Smooth muscle cell of the pulmonary artery (primary cell): ENCODE results near the gene ZDHHC18. TPM values are rescaled to one million over a fixed set of nuclear protein-coding genes. Genes with fewer than 3 reads are reported as not detected.

ENCODE experiments used
- total RNA-seq: library from RNA; depleted of rRNA; stranded (reverse); fragments of >200 nt; gene quantifications from 2 replicates; pipeline ENCODE4 v1.2.3, GENCODE V29; 2014

Gene ZDHHC18
- total RNA-seq, result 7.9 and 13.1 TPM in 2 replicates

DNA sequence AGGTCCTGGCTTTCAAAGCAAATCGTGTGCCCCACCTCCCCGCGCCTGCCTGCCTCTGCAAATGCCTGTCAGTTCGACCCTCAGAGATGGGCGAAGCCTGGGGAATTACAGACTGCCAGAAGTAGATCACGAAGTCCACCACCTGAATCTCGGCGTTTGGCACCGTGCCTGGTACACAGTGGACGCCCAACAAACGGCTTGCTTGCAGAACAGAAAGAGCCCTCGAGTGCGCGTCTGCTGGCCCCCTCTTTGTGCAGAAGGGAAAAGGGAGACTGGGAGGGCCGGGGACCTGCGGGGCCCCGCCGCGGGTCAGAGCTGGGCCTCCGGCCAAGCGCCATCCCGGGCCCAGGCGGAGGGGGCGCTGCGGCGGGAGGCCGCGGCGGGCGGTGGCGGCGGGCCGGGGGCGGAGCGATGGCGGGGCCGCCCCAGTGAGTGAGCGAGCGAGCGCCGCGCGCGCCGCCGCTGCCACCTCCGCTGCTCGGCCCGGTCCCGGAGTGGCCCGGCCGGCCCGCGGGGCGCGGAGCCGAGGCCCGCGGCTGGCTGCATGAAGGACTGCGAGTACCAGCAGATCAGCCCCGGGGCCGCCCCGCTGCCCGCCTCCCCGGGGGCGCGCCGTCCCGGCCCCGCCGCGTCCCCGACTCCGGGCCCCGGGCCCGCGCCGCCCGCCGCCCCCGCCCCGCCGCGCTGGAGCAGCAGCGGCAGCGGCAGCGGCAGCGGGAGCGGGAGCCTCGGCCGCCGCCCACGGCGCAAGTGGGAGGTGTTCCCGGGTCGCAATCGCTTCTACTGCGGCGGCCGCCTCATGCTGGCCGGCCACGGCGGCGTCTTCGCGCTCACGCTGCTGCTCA, at the start of gene ZDHHC18:
Gene ZDHHC18 (plus strand): TSS at position 428 of the 845 bp plus-strand sequence. CDS start 117 bp downstream, at position 545.

DNA sequence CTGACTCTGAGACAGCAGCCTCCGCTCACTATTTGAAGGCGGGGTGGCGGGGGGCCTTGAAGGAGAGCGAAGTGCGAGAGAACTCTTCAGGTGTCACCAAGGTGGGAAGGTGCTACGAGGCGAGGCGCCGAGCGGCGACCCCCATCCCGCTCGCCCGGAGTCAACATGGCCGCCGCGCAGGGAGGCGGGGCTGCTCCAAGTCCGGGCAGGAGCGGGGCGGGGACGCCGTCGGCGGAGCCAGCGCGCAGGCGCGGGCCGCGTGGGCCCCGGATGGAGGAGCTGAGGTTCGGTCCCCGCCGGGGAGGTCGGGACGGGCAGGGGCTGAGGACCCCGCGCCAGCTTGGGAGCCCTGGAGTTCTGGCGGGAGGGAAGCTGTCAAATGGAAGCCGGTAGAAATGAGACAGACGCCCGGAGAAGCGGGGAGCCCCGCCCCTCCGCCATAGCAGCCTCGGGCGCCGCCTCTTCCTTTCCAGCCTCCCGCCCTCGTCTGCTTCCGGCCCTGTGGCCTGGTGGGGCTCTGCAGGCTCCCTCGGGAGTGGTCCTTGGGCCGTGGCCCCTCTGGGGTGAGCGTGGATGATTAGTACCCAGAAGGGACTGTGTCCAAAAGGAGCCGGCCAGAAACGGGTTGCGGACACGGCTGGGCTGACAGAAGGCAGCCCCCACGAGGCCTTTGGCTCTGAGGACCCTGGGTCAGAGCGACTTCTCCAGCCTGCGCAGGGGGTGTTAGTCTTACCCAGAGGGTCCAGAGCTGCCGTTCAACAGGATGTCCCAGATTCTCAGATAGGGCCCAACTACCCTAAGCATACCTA, 38.6 kb upstream of the ZDHHC18 start, which contains the start of gene PIGV:
Gene PIGV (plus strand): TSS at position 245 of the 809 bp plus-strand sequence. CDS start 2,866 bp downstream, outside the sequence.

GRCh38 chr1:26862781-26863684, 36.5 kb downstream of the ZDHHC18 start, which contains the start of gene SFN:
Gene SFN, plus strand, starts transcription at chr1:26863149. Its CDS starts 64 bp downstream, at chr1:26863213.

GRCh38 chr1:26889551-26890466, 63.3 kb downstream of the ZDHHC18 start, which contains the start of gene GPN2:
Gene GPN2, minus strand, starts transcription at chr1:26890283. Its CDS starts 187 bp downstream, at chr1:26890096.

GRCh38 chr1:26900001-26900814, 73.7 kb downstream of the ZDHHC18 start, which contains the start of gene GPATCH3:
Gene GPATCH3, minus strand, starts transcription at chr1:26900467. Its CDS starts 25 bp downstream, at chr1:26900442.

Other genes with a start within 250 kb of the ZDHHC18 start
- gene ARID1A, start 130.7 kb upstream of the ZDHHC18 start, total RNA-seq, result 29.0 and 31.2 TPM in 2 replicates
- gene PIGV, start 38.7 kb upstream of the ZDHHC18 start, total RNA-seq, result 14.5 and 22.2 TPM in 2 replicates
- 0.20 and 1.2 TPM in 2 replicates for gene SFN, start 36.5 kb downstream of the ZDHHC18 start, total RNA-seq
- gene GPN2, start 63.6 kb downstream of the ZDHHC18 start, total RNA-seq, result 14.3 and 15.6 TPM in 2 replicates
- 7.6 and 8.5 TPM in 2 replicates for gene GPATCH3, start 73.8 kb downstream of the ZDHHC18 start, total RNA-seq
- gene NR0B2, start 87.3 kb downstream of the ZDHHC18 start, total RNA-seq, result not detected in 2 replicates
- 19.7 and 23.6 TPM in 2 replicates for gene NUDC, start 95.1 kb downstream of the ZDHHC18 start, total RNA-seq
- gene KDF1, start 133.8 kb downstream of the ZDHHC18 start, total RNA-seq, result not detected in 2 replicates
- 13.0 and 15.4 TPM in 2 replicates for gene TRNP1, start 167.0 kb downstream of the ZDHHC18 start, total RNA-seq
- gene TENT5B, start 186.2 kb downstream of the ZDHHC18 start, total RNA-seq, result 1.5 and 5.6 TPM in 2 replicates